Nucleus accumbens (tissue), 56 donors: ENCODE data around the gene RGL3.
"Not testable (repeated sequence)": the region's sequence is repeated elsewhere in the genome, so short reads cannot be mapped to it uniquely, and the experiment has no call there.

Source experiments
- DNase-seq, 56 donors: peaks; one replicate each; lab custom pipeline; 2025; lab: John Stamatoyannopoulos, UW

RGL3 gene

DNA sequence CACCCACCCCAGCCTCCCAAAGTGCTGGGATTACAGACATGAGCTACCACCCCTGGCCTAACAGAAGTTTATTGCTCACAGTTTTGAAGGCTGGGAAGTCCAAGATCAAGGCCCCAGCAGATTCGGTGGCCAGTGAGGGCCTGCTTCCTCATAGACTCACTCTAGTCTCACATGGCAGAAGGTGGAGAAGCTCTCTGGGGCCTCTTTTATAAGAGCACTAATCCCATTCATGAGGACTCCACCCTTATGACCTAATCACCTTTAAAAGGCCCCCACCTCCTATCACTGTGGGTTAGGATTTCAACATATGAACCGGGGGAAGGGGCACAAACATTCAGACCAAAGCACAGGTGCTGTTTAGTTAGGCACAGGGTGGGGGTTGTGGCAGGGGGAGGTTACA lies 51.6 kb downstream of the RGL3 start:
- no peak for DNase-seq

DNA sequence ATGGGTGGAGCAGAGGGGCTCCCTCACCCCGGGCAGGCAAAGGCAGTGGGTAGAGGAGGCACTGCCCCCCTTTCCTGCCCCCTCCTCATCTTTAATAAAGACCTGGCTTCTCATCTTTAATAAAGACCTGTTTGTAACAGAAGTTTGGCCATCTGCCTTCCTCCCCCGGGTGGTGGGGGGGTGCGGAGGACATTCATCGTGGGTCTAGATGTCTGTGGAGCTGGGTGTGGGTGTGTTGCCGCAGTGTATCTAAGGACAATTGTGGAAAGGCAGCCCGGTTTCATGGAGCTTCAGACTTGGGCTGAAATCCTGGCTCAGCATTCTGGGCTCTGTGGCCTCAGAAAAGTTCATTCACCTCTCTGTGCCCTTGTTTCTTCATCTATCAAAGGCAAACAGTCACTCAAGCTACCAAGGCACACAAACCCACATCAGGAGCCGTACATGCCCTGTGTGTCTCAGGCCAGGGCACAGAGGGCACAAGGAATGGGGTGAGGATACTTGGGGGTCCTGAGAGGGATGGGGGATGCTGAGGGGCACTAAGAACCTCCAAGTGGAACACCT lies 53.5 kb downstream of the RGL3 start:
- no peak for DNase-seq

- DNase-seq, result peak in 18 of 56 donors; percentile 3 to 57 (median 20)
Measured at GRCh38 chr19:11364935-11365334, 54.2 kb downstream of the RGL3 start.

- DNase-seq, result no peak
Measured at GRCh38 chr19:11364296-11364904, 54.7 kb downstream of the RGL3 start.

DNA sequence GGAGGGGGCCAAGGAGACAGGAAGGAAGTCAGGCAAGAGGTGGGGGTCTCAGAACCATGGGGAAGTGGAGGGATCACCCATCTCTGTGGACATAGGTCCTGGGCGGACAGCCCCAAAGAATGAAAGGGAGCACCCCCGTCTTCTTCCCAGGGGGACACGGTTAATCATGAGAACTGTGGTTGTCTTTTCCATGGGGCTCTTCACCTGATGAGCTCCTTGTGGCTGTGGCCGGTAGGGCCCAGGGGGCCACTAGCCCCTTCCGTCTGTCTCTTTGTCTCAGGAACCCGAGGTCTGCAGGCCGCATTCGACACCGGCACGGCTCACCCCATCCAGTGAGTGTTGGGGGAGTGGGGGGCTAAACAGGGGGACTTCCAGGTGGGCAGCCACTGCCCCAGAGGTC lies 55.2 kb downstream of the RGL3 start:
- DNase-seq, result no peak

GRCh38 chr19:11361771-11362731 lies 57.1 kb downstream of the RGL3 start:
- DNase-seq, result no peak

- DNase-seq, result peak in 1 of 56 donors; percentile 20
Measured at GRCh38 chr19:11361037-11361770, 57.9 kb downstream of the RGL3 start.

GRCh38 chr19:11359421-11359820 lies 59.7 kb downstream of the RGL3 start:
- no peak for DNase-seq

DNA sequence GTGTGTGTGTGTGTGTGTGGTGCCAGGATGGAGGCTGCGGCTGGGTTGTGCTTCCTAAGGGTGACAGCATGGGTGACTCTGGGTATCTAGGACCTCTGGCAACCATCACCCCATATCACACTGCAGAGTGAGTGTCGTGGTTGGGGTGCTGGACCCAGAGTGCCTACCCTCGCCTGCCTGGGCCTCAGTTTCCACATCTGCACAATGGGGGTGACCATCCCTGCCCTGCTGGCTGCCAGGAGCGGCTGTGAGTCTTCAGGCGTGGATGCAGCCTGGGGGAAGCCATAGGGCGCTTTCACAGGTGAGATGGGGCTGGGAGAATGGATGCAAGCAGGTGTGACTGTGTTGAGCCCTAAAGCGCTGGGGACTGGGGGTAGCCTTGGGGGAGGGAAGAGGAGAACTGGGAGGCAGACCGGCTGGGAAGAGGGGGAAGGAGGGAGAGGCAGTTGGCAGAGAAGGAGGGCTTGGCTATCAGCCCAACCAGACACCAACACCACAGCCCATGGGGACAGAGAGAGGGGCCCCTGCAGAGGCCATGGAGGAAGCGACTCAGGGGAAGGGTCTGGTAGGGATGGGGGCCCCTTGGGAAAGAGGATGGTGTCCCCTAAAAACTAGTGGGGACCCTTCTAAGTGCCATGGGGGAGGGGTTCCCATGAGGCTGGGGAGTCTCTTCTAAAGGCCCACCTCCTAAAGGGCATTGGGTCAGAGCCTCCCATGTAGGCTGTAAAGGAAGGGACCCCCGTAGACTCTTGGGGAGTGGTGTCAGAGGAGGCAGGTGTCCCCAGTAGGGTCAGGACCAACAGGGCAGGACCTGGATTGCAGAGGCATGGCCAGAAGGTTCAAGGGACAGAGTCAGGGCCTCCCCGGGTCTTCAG lies 62.2 kb downstream of the RGL3 start:
- no peak for DNase-seq

- DNase-seq, result peak in 1 of 56 donors; percentile 6
Measured at GRCh38 chr19:11356074-11356397, 63.1 kb downstream of the RGL3 start.

- DNase-seq, result peak in 55 of 56 donors; percentile 26 to 95 (median 79)
Measured at GRCh38 chr19:11355160-11356073, 63.7 kb downstream of the RGL3 start, which contains the start of gene PLPPR2. TSS of gene PLPPR2 (plus strand) at chr19:11355432. CDS start at chr19:11357674, 2,242 bp downstream.

DNA sequence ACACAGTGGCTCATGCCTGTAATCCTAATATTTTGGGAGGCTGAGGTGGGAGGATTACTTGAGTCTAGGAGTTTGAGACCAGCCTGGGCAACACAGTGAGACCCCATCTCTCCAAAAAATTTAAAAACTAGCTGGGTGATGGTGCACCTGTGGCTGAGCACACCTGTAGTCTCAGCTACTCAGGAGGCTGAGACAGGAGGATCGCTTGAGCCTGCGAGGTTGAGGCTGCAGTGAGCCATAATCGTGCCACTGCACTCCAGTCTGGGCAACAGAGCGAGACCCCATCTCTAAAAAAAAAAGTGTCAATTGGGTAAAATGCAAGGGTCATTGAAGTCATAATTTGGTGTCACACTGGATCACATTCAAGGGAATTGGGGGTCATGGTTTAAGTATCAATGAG lies 65.0 kb downstream of the RGL3 start:
- not testable (repeated sequence) for DNase-seq

DNA sequence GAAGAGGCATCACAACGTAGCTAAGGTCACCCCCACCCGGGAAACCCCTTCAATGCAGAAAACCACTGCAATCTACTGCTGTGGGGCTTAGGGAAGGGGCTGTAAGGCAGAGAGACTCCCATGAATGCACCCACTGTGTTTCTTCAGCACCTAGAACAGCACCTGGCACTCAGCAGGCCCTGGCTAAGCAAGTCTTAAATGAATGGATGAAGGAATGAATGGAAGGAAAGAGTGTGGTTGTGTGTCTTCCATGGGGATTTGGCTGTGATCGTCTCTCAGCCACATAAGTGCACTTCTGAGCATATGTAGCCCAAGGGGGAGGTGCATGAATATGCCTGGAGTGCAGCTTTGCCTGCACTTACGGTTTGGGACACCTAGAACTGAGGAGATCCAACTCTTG lies 69.9 kb downstream of the RGL3 start:
- no peak for DNase-seq

- DNase-seq, result no peak
Measured at GRCh38 chr19:11347546-11348039, 71.5 kb downstream of the RGL3 start.

- DNase-seq, result peak; percentile 69 to 99 (median 98)
Measured at GRCh38 chr19:11346104-11346940, 72.8 kb downstream of the RGL3 start, which contains the start of the genes CCDC159 and TMEM205. TSS of gene CCDC159 (plus strand) at chr19:11346519. CDS start at chr19:11346607, 88 bp downstream. TSS of gene TMEM205 (minus strand) at chr19:11346268. CDS start at chr19:11345619, 649 bp downstream.

- DNase-seq, result peak in 3 of 56 donors; percentile 7 to 29 (median 15)
Measured at GRCh38 chr19:11345122-11345803, 73.9 kb downstream of the RGL3 start.
